ENCODE data around the gene CECR2.

Gene CECR2

GRCh38 chr22:17477391-17477833 lies 108.2 kb downstream of the CECR2 start:
- TF ChIP-seq ZNF70 (CRISPR knock-in tag; IDR thresholded peaks at IDR 0.05), result no peak
- TF ChIP-seq TOX (CRISPR knock-in tag; IDR thresholded peaks at IDR 0.05; ENCODE audit: borderline replicate concordance), result no peak
- no peak for TF ChIP-seq ZNF565 (CRISPR knock-in tag; conservative IDR thresholded peaks at IDR 0.05; ENCODE audit: low read depth)
- no peak for TF ChIP-seq ARNTL (CRISPR knock-in tag; IDR thresholded peaks at IDR 0.05; ENCODE audit: borderline replicate concordance, low read depth)
- no peak for TF ChIP-seq ISL1 (CRISPR knock-in tag; IDR thresholded peaks at IDR 0.05)
- no peak for TF ChIP-seq BACH2 (CRISPR knock-in tag; IDR thresholded peaks at IDR 0.05; ENCODE audit: borderline replicate concordance)
- no peak for TF ChIP-seq OSR1 (CRISPR knock-in tag; IDR thresholded peaks at IDR 0.05)
- TF ChIP-seq SNAI2 (CRISPR knock-in tag; IDR thresholded peaks at IDR 0.05), result no peak
- no peak for TF ChIP-seq CSRNP3 (CRISPR knock-in tag; IDR thresholded peaks at IDR 0.05)
- no peak for TF ChIP-seq PATZ1 (CRISPR knock-in tag; IDR thresholded peaks at IDR 0.05; ENCODE audit: borderline replicate concordance)
- no peak for TF ChIP-seq CSDC2 (CRISPR knock-in tag; IDR thresholded peaks at IDR 0.05)
- TF ChIP-seq ESRRG (CRISPR knock-in tag; IDR thresholded peaks at IDR 0.05), result no peak
- no peak for TF ChIP-seq ZFP3 (CRISPR knock-in tag; IDR thresholded peaks at IDR 0.05)
- TF ChIP-seq PPARA (CRISPR knock-in tag; IDR thresholded peaks at IDR 0.05; ENCODE audit: borderline replicate concordance), result no peak
- no peak for ATAC-seq

- no peak for TF ChIP-seq OSR1 (CRISPR knock-in tag; IDR thresholded peaks at IDR 0.05)
- no peak for TF ChIP-seq ESRRG (CRISPR knock-in tag; IDR thresholded peaks at IDR 0.05)
- no peak for ATAC-seq
These were observed 109.9 kb downstream of the CECR2 start for GRCh38 chr22:17479135-17479534.

GRCh38 chr22:17481424-17481823 lies 112.2 kb downstream of the CECR2 start:
- ATAC-seq, result no peak
- TF ChIP-seq CSRNP3 (CRISPR knock-in tag; IDR thresholded peaks at IDR 0.05) (no peak), TSHZ2 (CRISPR knock-in tag; IDR thresholded peaks at IDR 0.05) (no peak), POU6F1 (CRISPR knock-in tag; IDR thresholded peaks at IDR 0.05; ENCODE audit: borderline replicate concordance, low read depth) (no peak), CREB5 (CRISPR knock-in tag; IDR thresholded peaks at IDR 0.05; ENCODE audit: low read depth) (no peak), SNAI2 (CRISPR knock-in tag; IDR thresholded peaks at IDR 0.05) (no peak)

Measured in SK-N-SH treated with all-trans-retinoic acid at 6 μM for 48 hours (cell line).